Thymus (tissue), 11 donors: ENCODE results near the gene CRACDL. TPM values are rescaled to one million over a fixed set of nuclear protein-coding genes. Genes with fewer than 3 reads are reported as not detected.
A peak's percentile ranks its signal among the peaks of the same experiment; 100 is the strongest.

Experiments
- DNase-seq, 9 donors: peaks; one replicate each; pipeline ENCODE4 v3.0.0-alpha.2; 2013; ENCODE audit warnings: low spot score in 9 of 9, low read depth in 6 of 9, missing footprints in 1 of 9
- H3K27ac ChIP-seq, 2 donors: one replicate each; pipeline ENCODE4 v1.5.1; 2013; ENCODE audit warnings: control low read depth in 1 of 2, low read depth in 1 of 2, low read length in 1 of 2, mild to moderate bottlenecking in 1 of 2, moderate library complexity in 1 of 2
- H3K27me3 ChIP-seq, 2 donors: one replicate each; pipeline ENCODE4 v1.5.1; 2013; ENCODE audit warnings: low read length in 1 of 2; ENCODE audit not compliant: control insufficient read depth in 2 of 2, insufficient read depth in 1 of 2
- H3K36me3 ChIP-seq, 2 donors: one replicate each; pipeline ENCODE4 v1.5.1; 2013; ENCODE audit warnings: low read length in 1 of 2, mild to moderate bottlenecking in 1 of 2, moderate library complexity in 1 of 2; ENCODE audit not compliant: control insufficient read depth in 2 of 2, insufficient read depth in 2 of 2
- H3K4me1 ChIP-seq, 2 donors: one replicate each; pipeline ENCODE4 v1.5.1; 2013; ENCODE audit warnings: low read length in 2 of 2; ENCODE audit not compliant: control insufficient read depth in 2 of 2, insufficient read depth in 2 of 2
- H3K4me3 ChIP-seq, 2 donors: one replicate each; pipeline ENCODE4 v1.5.1; 2013; ENCODE audit warnings: low read length in 2 of 2, control low read depth in 1 of 2, mild to moderate bottlenecking in 1 of 2
- H3K9me3 ChIP-seq, 2 donors: one replicate each; pipeline ENCODE4 v1.5.1; 2013; ENCODE audit warnings: low read length in 1 of 2, mild to moderate bottlenecking in 1 of 2; ENCODE audit not compliant: control insufficient read depth in 2 of 2, insufficient read depth in 1 of 2
- WGBS: extraction: QIAGEN DNeasy Blood & Tissue Kit; methylation state at CpG from one replicate; pipeline ENCODE4 v1.1.7; 2013; 5-methylcytosine and 5-hydroxymethylcytosine counted together
- polyA plus RNA-seq: library from polyadenylated mRNA; stranded (reverse); fragments of 200-250 nt; gene quantifications from one replicate; pipeline ENCODE4 v1.2.3, GENCODE V29; 2013
- total RNA-seq: library from RNA; stranded (reverse); fragments of 120-200 nt; gene quantifications from one replicate; pipeline ENCODE4 v1.2.4, GENCODE V29; 2013
- donor health status: healthy.

Gene CRACDL
- total and polyA plus RNA-seq, 2 donors, result 1.9 to 3.6 TPM

DNA sequence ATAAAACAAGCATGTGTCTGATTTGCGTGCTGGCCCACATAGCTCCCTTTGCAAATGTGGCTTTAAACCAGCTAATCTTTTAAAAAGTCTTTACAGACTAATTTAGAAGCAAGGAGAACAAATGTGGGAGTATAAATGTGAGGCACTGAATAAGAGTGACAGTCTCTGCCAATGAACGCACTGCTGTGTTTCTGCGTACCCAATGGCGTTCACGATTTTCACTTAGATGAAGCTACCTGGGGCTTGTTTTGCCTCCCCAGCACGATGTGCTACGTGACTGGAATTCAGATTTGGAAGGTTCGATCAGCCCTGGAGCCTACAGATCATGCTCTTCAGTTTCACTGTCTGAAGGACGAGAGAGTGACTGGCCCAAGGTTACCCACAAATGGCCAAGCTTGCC, 10.8 kb upstream of the CRACDL start:
- H3K36me3 ChIP-seq, result no peaks in the 10 kb centered on the region
- 96% methylated on average over 9 of the region's 9 CpGs for WGBS
- H3K27me3 ChIP-seq, result peaks cover 0 to 8% of the 10 kb centered on the region in 2 donors
- DNase-seq, result no peak
- no peaks in the 10 kb centered on the region for H3K9me3 ChIP-seq
- no peak overlapping the region for H3K4me3 ChIP-seq
- no peaks in the 10 kb centered on the region for H3K4me1 ChIP-seq
- no peak overlapping the region for H3K27ac ChIP-seq

DNA sequence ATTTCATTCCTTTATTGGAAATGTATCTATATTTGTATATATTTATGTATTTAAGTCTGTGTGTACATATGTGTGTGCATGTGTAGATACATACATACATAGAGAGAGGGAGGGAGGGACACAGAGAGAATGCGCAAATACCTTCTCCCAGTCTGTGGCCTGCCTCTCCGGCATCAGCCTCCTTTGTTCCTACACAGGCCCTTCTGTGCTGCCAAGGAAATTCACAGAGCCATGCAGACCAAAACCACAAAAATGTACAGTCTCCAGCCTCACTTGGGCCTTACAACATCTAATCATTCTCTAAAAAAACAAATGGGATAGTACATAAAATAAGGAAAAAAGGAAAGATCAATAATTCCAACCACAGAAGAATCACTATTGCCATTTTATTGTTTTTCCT, 8.8 kb upstream of the CRACDL start:
- 95% methylated on average over 2 of the region's 2 CpGs for WGBS

DNA sequence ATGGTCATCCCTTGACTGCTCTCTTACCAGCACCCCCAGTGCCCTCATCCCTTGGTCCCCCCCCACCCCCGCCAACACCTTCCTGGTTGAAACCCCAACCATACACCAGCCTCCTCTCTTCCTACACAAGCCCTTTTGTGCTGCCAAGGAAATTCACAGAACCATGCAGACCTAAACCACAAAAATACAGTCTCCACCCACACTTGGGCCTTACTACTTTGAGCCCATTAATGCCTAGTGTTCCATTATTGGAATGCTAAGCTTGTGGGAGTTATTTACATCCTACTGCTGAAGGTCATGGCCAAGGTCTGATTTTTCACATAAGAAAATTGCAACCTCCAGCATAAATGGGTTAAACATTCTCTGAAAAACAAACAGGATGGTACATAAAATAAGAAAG, 4.1 kb upstream of the CRACDL start:
- no peak overlapping the region for H3K27ac ChIP-seq
- peaks cover 0 to 2% of the 10 kb centered on the region in 2 donors for H3K4me1 ChIP-seq
- H3K9me3 ChIP-seq, result peaks cover 0 to 4% of the 10 kb centered on the region in 2 donors
- no peak overlapping the region for H3K4me3 ChIP-seq
- no peak for DNase-seq
- 88% methylated on average over 1 of the region's 1 CpG for WGBS
- no peaks in the 10 kb centered on the region for H3K36me3 ChIP-seq
- H3K27me3 ChIP-seq, result peaks cover 37 to 47% of the 10 kb centered on the region in 2 donors

More for the DNA sequence above, 8.8 kb upstream of the CRACDL start:
- Histone ChIP-seq H3K27ac (no peak overlapping the region), H3K4me3 (no peak overlapping the region), H3K27me3 (peaks cover 0 to 7% of the 10 kb centered on the region in 2 donors), H3K4me1 (no peaks in the 10 kb centered on the region), H3K9me3 (no peaks in the 10 kb centered on the region), H3K36me3 (no peaks in the 10 kb centered on the region)
- no peak for DNase-seq

DNA sequence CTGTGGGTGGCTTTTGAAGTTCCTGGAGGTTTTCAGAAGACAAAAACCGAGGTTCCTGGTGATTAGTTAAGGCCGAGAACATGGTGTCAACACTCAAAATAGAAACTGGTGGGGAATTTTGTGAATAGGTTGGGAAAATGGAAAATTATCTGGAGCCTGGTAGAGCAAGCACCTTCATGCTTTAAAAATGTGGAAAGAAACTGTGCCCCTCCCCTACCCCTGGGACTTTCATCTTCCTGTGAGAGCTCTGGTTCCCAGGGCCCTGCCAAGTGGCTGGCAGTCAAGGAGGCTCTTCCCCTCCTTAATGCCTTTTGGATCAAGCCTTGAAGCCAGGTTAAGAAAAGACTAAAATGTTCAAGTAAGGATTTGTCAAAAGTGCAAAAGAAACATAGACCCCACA, 1.9 kb upstream of the CRACDL start:
- Histone ChIP-seq H3K4me3 (no peak overlapping the region), H3K9me3 (peaks cover 0 to 4% of the 10 kb centered on the region in 2 donors), H3K27ac (no peak overlapping the region), H3K27me3 (peaks cover 44 to 69% of the 10 kb centered on the region in 2 donors), H3K36me3 (no peaks in the 10 kb centered on the region), H3K4me1 (peaks cover 0 to 2% of the 10 kb centered on the region in 2 donors)
- WGBS, result 91% methylated on average over 2 of the region's 2 CpGs
- no peak for DNase-seq

DNA sequence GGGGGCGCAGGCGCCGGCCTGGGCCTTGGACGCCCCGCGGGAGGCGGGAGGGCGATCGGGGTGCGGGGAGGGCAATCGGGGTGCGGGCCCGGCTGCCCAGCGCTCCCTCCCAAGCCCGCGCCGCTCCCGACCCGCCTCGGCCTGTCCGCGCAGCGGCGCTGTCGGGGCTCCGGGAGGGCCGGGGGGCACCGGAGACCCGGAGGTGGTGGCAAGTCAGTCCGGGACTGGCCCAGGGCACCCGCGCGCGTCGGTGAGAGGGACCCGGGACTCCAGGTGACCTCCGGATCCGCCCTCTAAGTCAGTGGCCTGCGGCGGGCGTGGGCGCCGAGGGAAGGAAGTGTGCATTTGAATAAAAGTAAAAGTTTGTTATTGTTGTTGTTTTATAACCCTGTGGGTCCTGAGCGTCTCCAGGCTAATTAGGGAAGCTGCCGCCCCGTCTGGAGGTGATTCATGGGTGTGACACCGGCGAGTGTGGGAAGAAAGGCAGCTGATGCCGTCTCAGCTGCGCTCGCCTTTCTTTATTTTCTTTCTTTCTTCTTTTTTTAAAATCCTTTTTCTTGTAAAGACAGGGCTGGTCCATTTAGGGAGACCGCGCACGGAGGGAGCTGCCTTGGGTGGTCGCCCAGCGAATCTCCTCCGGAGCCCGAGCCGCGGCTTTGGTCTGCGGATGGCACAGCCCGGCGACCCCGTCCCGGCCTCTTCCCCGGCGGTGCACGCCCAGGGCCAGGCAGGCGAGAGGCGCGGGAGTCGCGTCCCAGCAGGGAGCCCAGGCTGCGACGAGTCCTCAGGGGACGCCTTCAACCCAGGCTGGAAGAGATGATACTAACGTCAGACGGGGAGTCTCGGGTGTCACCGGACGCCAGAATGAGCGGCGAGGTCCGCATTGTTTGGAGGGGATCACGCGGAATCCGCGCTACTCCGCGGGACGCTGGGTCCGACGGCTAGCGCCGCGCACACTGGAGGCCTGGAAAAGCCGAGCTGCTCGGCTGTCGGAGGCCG, 627 bp upstream of the CRACDL start:
- Histone ChIP-seq H3K36me3 (no peaks in the 10 kb centered on the region), H3K9me3 (peaks cover 0 to 4% of the 10 kb centered on the region in 2 donors), H3K4me3 (peak overlapping the region in 1 of 2 donors; percentile 45), H3K4me1 (peaks cover 0 to 2% of the 10 kb centered on the region in 2 donors), H3K27me3 (peaks cover 44 to 79% of the 10 kb centered on the region in 2 donors), H3K27ac (no peak overlapping the region)
- 4% methylated on average over 100 of the region's 100 CpGs for WGBS
- no peak for DNase-seq

DNA sequence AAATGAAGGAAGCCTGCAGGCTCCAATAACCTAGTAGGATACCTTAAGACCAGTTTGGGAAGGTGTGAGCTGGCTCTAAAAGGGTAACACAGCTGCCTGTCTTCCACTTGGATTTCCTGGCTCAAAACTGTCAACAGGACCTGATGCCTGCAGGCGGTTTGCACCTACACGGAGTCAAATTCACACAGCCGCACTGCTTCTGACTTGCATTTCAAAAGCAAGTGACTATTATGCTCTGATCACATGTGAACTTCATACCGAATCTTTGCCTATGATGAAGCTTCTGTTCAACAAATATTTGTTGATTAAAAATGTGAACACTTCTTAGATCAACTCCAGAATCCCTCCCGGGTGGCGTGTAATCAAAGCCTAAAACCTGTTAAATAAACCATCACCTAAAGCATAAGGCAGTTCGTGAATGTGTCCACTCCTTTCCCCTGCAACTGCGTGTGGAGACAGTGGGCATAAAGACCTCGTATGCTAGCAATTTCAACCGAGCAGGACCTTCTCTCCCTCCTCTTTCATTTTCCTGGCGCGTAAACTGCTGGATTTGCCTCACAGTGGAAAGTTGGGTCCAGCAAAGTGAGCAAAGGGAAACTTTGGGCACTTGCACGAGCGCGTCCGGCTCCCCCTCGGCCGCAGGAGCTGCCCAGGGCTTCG, 784 bp downstream of the CRACDL start:
- no peak for DNase-seq
- peaks cover 0 to 2% of the 10 kb centered on the region in 2 donors for H3K4me1 ChIP-seq
- H3K27ac ChIP-seq, result no peak overlapping the region
- H3K27me3 ChIP-seq, result peaks cover 44 to 81% of the 10 kb centered on the region in 2 donors
- peaks cover 0 to 4% of the 10 kb centered on the region in 2 donors for H3K9me3 ChIP-seq
- WGBS, result 28% methylated on average over 19 of the region's 19 CpGs
- no peaks in the 10 kb centered on the region for H3K36me3 ChIP-seq
- H3K4me3 ChIP-seq, result peak overlapping the region in 1 of 2 donors; percentile 45

DNA sequence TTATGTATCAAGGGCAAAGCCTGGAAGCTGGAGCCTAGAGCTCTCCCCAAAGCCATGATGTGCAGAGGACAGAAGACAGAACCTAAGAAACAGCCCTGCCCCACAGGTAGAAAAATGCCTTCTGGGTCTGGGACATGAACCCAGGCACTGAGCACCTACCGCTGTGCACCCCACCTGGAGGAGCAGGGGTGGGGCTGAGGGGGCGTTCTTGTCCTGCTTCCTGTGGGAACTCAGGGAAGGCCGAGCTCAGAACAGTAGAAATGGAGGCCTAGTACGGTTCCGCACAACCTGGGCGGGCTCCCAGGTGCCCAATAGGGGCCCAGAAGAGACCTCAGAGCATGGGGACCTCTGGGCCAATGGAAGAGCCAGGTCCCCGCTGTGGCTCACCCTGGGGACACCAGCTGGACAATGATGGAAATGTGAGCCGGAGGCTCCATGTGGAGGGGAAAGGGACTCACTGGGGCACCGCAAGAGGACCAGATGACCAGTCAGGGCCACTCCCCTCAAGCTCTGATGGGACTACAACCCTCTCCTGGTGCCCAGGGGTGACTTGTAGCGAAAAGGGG, 3.2 kb downstream of the CRACDL start:
- H3K9me3 ChIP-seq, result peaks cover 0 to 4% of the 10 kb centered on the region in 2 donors
- H3K27ac ChIP-seq, result no peak overlapping the region
- no peak for DNase-seq
- H3K36me3 ChIP-seq, result no peaks in the 10 kb centered on the region
- 96% methylated on average over 10 of the region's 10 CpGs for WGBS
- no peak overlapping the region for H3K4me3 ChIP-seq
- peaks cover 33 to 65% of the 10 kb centered on the region in 2 donors for H3K27me3 ChIP-seq
- peaks cover 0 to 2% of the 10 kb centered on the region in 2 donors for H3K4me1 ChIP-seq

DNA sequence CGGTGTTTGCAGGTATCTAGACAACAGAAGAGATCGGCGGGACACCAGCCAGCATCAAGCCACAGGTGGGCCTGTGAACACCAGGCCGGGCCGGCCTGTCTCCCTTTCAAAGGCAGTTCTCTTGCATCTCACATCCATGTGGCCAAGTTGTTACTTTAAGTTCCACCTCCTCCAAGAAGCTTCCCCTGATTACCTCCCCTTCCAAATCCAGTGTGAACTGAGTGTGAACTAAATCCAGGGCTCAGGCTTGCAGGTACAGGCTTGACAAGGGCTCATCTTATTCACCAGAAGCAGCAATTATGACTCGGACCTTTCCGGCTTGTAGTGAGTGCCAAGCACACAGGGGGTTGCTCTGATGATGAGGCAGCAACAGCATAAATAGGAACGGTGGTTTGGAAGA, 3.9 kb downstream of the CRACDL start:
- no peak for DNase-seq
- Histone ChIP-seq H3K4me3 (no peak overlapping the region), H3K4me1 (peaks cover 0 to 2% of the 10 kb centered on the region in 2 donors), H3K9me3 (peaks cover 0 to 2% of the 10 kb centered on the region in 2 donors), H3K36me3 (no peaks in the 10 kb centered on the region), H3K27me3 (peaks cover 26 to 58% of the 10 kb centered on the region in 2 donors), H3K27ac (no peak overlapping the region)
- WGBS, result 96% methylated on average over 8 of the region's 8 CpGs
